Coronary artery (tissue), 2 donors: ENCODE results near the gene CDC25A.

Experiments used
- DNase-seq: peaks from one replicate; pipeline ENCODE4 v3.0.0-alpha.2; 2017; ENCODE audit warnings: low spot score
- H3K27ac ChIP-seq, 2 donors: fragments of 200-600 bp; sonication (generic); one replicate each; pipeline ENCODE4 v1.5.1; 2016 to 2019
- H3K4me3 ChIP-seq: fragments of 200-600 bp; sonication (generic); 2 replicates; pipeline ENCODE4 v1.5.1; 2016; ENCODE audit warnings: mild to moderate bottlenecking, moderate library complexity
- CTCF ChIP-seq: fragments of 200-600 bp; sonication (generic); IDR thresholded peaks from one replicate; pipeline ENCODE4 v1.5.1; 2019; ENCODE audit warnings: antibody characterized with exemption

Gene CDC25A

GRCh38 chr3:48130321-48130904 lies 57.8 kb downstream of the CDC25A start:
- TF ChIP-seq CTCF: no peak
- H3K4me3 ChIP-seq: peak overlapping the region; percentile 8
- peak; percentile 88 for DNase-seq
- H3K27ac ChIP-seq: peak overlapping the region; percentile 80 to 88

- DNase-seq: no peak
- H3K4me3 ChIP-seq: no peak overlapping the region
- TF ChIP-seq CTCF: no peak
- H3K27ac ChIP-seq: peak overlapping the region; percentile 80 to 88
Measured at GRCh38 chr3:48129921-48130320, 58.3 kb downstream of the CDC25A start.

GRCh38 chr3:48128774-48129173 lies 59.4 kb downstream of the CDC25A start:
- Histone ChIP-seq H3K4me3 (no peak overlapping the region), H3K27ac (no peak overlapping the region)
- no peak for DNase-seq
- no peak for TF ChIP-seq CTCF

- no peak for TF ChIP-seq CTCF
- no peak overlapping the region for H3K27ac ChIP-seq
- no peak for DNase-seq
- no peak overlapping the region for H3K4me3 ChIP-seq
Measured at GRCh38 chr3:48125886-48126622, 62.2 kb downstream of the CDC25A start.

- H3K27ac ChIP-seq: no peak overlapping the region
- TF ChIP-seq CTCF: no peak
- no peak for DNase-seq
Measured at GRCh38 chr3:48125013-48125705, 63.1 kb downstream of the CDC25A start.

GRCh38 chr3:48123346-48123745 lies 64.9 kb downstream of the CDC25A start:
- DNase-seq: no peak
- Histone ChIP-seq H3K27ac (no peak overlapping the region), H3K4me3 (no peak overlapping the region)
- TF ChIP-seq CTCF: no peak

More at GRCh38 chr3:48125013-48125705, 63.1 kb downstream of the CDC25A start:
- no peak overlapping the region for H3K4me3 ChIP-seq
